HG03045 (cell line): ENCODE measurements around the gene CABP5.

Source experiments
- ATAC-seq: cut with Tn5 transposase; IDR thresholded peaks from one replicate; pipeline ENCODE4 v1.9.1; 2021; ENCODE audit warnings: mild to moderate bottlenecking, moderate library complexity; ENCODE audit not compliant: unreplicated experiment

Gene CABP5

DNA sequence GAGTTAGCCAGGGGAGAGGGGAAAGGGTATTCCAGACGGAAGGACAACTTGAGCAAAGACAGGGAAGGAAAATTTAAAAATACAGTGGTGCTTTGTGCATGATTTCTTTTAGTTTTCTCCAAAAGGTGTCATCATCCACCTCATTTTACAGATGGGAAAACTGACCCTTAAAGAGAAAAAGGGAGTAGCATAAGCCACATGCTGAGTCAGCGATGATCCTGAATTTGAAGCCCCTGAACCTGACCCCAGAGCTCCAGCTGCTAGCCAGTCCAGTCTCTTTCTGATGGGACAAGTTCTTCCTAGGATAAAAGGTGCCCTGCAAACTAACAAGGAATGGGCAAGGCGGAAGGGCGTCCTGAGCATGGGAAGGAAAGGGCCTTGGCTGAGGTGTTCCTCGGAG, 10.3 kb downstream of the CABP5 start:
- ATAC-seq: no peak

DNA sequence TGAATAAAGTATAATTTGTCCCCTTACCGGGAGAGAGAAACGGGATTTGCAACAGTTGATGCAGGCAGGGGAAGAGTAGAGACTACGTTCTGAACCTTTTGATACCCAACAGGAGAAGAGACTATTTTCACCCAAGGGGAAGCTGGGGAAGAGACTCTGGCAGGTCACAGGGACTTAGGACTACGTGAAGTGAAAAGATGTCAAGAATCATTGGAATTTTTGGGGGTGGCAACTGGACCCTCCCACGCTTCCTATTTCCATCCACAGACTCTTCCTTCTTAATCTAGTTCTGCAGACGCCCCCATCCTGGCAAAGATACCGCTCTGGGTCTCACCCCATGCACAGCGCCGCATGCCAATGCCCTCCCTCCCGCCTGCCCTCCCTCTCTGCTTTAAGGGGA, 13.8 kb downstream of the CABP5 start:
- no peak for ATAC-seq

DNA sequence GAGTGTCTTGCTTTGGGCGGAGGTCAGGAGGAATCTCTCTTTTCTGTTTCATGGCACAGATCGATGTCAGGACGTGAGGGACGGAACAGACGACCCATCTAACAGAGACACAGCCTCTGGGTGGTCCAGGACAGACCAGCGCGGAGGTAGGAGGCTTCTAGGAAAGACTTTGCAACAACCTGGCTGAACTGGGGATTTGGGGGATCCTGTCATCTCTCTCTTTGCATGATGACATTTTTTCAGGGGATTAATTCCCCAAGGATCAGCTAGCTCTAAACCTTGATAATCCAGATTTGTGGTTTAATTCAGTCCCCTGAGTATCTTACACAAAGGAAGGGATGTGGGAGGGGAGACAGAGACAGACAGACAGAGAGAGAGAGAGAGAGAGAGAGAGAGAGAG, 14.4 kb downstream of the CABP5 start:
- ATAC-seq: no peak

DNA sequence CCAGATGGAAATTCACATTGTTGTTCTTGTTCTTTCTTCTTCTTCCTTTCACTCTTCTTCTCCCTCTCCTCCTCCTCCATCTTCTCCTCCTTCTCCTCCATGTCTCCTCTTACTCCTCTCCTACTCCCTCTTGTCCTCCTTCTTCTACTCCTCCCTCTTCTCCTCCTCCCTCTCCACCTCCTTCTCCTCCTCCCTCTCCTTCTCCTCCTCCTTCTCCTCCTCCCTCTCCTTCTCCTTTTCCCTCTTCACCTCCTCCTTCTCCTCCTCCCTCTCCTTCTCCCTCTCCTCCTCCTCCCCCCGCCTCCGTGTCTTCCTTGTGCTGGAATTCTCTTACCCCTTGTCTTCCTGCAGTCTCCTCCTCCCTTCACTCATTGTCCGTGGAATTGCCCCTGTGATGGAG, 18.4 kb downstream of the CABP5 start:
- no peak for ATAC-seq

DNA sequence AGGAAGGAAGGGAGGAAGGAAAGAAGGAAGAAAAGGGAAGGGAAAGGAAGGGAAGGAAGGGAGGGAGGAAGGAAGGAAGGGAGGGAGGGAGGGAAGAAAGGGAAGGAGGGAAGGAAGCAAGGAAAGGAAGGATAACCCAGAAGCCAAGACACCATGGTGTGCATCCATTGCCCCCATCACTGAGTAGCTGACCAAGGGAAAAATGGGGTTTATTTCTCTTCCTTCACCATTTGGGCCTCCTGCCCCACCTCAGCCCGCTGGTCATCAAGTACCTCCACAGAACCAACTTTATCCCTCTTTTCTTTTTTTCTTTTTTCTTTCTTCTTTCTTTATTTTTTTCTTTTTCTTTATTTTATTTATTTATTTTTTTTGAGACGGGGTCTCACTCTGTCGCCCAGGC, 20.4 kb downstream of the CABP5 start:
- ATAC-seq: no peak

DNA sequence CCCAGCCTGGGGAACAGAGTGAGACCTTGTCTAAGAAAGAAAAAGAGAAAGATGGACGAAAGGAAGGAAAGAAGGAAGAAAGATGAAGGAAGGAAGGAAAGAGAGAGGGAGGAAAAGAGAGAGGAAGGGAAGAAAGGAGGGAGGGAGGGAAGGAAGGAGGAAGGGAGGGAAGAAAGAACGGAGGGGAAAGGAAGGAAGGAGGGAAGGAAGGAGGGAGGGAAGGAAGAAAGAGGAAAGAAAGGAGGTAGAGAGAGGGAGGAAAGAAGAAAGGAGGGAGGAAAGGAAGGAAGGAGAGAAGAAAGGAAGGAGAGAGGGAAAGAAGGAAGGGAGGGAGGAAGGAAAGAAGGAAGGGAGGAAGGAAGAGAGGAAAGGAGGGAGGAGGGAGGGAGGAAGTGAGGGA, 20.9 kb downstream of the CABP5 start:
- ATAC-seq: no peak

DNA sequence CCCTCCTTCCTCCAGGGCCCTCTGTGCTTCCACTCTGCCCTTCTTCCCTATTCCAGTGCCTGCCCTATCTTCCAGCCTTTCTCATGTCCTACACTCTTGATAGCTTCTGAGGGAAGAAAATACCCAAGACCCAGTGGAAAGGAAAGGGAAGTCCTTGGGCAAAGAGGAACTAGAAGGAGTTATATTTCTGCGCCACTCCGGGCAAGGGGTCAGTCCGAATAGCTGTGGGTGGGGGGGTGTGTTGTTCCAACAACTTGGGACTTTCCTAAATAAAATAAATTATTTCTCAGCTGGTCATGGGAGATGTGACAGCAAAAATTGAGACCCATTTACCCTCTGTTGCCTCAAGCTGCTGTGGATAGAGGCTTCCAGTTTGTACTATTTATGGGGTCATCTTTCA, 23.2 kb downstream of the CABP5 start:
- no peak for ATAC-seq

DNA sequence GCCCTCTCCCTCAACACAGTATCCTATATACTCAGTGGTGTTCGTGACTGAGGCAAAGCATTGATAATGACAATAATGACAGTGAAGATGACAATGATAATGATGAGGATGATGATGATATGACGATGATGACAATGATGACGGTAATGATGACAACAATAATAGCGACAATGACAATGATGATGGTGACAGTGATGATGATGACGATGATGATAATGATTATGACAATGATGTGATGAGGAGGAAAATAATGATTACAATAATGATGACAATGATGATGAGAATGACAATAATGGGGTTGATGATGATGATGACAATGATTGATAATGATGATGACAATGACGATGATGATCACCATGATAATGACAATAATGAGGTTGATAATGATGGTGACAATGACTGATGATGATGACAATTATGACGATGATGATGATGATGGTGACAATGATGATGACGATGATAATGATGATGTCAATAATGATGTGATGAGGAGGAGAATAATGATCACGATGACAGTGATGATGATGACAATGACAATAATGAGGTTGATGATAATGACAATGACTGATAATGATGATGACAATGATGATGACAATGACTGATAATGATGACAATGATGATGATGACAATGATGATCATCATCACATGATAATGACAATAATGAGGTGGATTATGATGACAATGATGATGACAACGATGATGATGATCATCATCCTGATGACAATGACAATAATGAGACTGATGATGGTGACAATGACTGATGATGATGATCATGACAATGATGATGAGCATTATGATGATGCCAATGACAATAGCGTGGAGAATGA, 32.7 kb downstream of the CABP5 start:
- no peak for ATAC-seq

DNA sequence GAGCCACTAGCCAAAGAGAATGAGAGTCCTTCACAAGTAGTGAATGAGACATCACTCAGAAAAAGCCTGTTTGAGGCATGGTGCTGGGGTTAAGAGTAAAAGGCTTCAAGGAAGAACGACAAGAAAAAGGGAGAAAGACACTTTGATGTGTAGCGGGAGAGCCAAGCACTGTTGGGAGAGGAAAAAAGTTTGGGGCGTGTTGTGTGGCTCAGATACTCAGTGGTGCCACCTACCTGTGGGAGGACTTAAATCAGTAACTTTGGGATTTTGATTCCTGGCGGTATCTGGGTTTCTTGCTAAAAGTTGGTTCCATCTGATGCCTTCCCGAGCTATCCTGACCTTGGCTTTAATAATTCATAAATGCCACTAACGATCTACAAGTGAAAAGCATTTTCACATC, 37.1 kb downstream of the CABP5 start:
- ATAC-seq: no peak

DNA sequence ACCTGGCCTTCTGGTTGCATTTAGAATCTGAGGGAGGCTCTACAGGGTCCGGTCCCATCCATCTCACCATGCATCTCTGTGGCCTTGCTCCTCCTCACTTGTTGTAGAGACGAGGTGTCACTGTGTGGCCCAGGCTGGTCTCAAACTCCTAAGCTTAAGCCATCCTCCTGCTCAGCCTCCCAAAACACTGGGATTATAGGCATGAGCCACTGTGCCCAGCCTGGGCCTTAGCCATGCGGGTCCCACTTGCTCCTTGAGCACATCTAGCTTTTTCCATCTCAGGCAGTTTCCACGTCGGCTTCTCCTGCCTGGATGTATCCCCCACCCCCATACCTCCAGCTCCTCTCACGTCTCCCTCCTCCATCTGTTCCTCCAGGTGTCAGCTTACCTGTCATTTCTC, 39.6 kb downstream of the CABP5 start:
- ATAC-seq: no peak

DNA sequence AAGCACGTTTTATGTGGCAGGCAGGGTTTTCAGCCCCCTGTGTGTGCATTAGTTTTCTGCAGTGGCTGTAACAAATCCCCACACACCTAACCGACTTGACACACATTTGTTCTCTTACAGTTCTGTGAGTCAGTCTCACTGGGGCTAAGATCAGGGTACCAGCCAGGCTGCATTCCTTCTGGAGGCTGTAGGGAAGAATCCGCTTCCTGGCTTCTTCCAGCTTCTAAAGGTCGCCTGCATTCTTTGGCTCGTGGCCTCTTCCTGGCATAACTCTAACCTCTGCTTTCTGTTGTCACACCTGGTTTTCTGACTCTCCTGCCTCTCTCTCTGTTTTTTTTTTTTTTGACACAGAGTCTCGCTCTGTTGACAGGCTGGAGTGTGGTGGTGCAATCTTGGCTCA, 43.0 kb downstream of the CABP5 start:
- ATAC-seq: no peak

DNA sequence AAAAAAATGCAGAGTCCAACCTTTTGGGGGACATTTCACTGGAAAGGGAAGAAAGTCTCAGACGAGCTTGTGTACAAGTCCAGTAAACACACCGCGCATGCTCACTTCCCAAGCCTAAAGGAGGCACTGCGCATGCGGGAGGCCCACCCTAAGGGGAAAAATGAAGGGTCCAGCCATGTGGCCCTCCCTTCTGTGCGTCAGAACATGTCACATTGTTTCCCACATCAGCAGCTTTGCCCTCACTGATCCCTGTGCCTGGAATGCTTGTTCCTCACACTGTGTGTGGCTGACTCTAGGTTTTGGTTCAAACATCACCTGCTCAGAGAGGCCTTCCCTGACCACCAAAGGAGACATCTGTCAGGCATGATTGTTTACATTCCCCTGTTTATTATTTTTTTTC, 45.1 kb downstream of the CABP5 start:
- ATAC-seq: no peak

DNA sequence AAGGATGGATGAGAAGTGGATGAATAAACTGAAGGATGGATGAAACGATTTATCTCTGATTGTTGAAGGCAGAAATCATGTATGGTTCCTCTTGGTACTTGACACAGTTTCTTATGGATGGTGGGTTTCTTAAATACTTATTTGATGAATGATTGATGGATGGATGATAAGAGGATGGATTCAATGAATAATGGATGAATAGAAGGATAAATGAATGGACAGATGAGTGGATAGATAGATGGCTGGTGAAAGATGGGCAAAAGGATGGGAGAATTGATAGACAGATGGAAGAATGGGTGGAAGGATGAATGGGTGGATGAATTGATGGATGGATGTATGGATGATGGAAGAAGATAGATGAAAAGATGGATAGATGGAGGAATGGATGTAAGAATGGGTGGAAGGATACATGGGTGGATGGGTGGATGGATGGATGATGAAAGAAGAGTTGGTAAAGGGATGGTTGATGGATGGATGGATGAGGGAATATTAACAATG, 47.6 kb downstream of the CABP5 start:
- ATAC-seq: no peak

DNA sequence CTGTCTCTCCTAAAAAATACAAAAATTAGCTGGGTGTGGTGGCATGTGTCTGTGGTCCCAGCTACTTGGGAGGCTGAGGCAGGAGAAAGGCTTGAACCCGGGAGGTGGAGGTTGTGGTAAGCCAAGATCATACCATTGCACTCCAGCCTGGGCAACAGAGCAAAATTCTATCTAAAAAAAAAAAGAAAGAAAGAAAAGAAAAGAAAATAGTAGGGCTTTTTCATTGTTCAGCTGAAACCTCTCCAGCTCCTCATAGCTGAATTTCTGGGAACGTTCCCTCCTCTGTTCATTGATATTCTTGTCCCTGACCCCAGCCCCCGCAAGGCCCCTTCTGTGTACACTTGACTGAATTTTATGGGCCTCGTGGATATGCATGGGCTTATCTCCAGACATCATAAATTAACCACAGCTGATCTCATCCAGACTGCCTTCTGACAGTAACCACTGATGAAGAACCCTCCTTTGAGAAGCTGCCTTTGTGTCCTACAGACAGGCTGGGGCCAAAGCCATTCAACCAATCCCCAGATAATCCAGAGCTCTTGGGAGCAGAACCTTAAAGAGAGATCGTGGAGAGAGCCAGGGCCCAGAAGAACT, 49.6 kb downstream of the CABP5 start, which contains the start of gene ELSPBP1:
Gene ELSPBP1, plus strand, starts transcription at position 424 of the 594 bp plus-strand sequence. CDS start 14,036 bp downstream, outside the sequence.
- ATAC-seq: no peak

DNA sequence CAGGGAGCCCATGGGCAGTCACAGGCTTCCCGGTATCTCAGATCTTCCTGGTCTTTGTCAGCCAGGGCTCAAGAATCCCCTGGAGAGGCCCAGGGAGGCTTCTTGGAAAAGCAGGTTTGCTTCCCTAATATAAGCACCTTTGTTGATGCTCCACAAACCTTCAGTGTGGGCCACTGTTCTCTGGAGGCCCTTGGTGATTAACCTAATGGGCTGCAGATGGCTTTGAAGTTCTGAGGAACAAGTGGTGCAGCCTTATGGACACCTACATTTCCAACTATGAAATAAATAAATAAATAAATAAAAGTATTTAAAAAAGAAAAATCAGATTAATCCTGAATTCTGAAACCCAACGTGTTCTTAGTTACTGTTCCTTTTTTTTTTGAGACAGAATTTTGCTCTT, 51.8 kb downstream of the CABP5 start, which contains the start of gene BSPH1:
Gene BSPH1, minus strand, starts transcription at position 101 of the 400 bp plus-strand sequence. Its CDS starts 89 bp downstream, at position 12.
- ATAC-seq: no peak

DNA sequence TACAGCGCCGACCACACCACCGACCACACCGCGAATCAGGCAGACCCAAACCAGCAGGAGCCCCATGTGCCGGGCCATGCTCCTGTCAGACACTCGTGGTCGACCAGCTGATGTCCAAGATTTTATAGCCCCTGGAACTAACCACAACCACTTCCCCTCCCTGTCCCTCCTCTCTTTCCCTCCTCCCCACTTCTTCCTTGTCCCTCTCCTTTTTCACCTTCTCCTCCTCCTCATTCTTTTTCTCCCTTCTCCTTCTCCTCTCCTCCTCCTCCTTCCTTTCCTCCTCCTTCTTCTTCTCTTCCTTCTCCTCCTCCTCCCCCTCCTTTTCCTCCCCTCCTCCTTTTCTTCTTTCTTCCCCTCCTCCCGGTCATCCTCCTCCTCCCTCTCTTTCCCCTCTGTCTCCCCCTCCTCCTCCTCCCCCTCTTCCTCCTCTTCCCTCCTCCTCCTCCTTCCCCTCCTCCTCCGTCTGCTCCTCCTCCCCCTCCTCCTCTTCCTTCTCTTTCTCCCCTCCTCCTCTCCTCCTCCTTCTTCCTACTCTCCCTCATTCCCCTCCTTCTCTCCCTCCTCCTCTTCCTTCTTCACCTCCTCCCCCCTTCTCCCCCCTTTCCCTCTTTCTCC, 52.6 kb downstream of the CABP5 start:
- no peak for ATAC-seq
